ENCODE data around the gene CTIF. TPM values are rescaled to one million over a fixed set of nuclear protein-coding genes. Genes with fewer than 3 reads are reported as not detected.
A peak's percentile ranks its signal among the peaks of the same experiment; 100 is the strongest.

The CTIF gene
- total RNA-seq, 1 donor from 2014 or later, result 54.8 TPM

DNA sequence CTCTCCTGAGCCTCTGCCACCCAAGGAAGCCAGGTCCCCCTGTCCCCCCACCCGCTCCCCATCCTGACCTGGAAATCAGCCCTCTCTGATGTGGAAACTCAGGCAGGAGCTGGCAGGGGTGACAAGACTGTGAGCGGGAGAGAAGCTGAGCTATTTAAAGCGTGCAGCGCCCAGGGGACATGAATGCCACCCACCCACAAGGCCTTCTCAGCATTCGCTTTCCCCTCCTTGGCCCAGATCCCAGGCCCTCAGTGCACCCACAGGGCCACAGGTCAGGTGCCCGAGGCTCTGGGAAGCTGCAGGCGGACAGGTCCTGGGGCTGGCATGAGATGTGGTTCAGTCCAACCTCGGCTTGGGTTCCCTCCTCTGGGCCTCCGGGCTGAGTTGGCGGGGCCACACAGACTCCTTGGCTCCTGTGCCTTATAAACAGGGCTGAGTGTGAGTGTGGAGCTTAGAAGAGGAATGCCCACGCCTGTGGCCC is 243.6 kb downstream of the CTIF start:
- intact Hi-C loops (cut with DNase I), result no loop called here
- Histone ChIP-seq H3K27ac (peak overlapping the region; percentile 82), H3K4me3 (no peak overlapping the region), H3K36me3 (no peaks in the 10 kb centered on the region), H3K27me3 (ENCODE audit: low read depth) (no peaks in the 10 kb centered on the region), H3K9me3 (no peaks in the 10 kb centered on the region), H3K4me1 (peaks cover 88% of the 10 kb centered on the region)
- no peak for TF ChIP-seq CTCF (IDR thresholded peaks at IDR 0.05)
- peak in 1 of 2 donors; percentile 4 for ATAC-seq
- DNase-seq, result peak; percentile 65

- H3K4me3 ChIP-seq, result no peak overlapping the region
- peaks cover 75% of the 10 kb centered on the region for H3K4me1 ChIP-seq
- H3K9me3 ChIP-seq, result no peaks in the 10 kb centered on the region
- TF ChIP-seq CTCF (IDR thresholded peaks at IDR 0.05), result no peak
- peak overlapping the region; percentile 59 for H3K27ac ChIP-seq
- ATAC-seq, result no peak
- DNase-seq, result peak; percentile 41
- intact Hi-C loops (cut with DNase I), result no loop called here
- H3K36me3 ChIP-seq, result no peaks in the 10 kb centered on the region
- no peaks in the 10 kb centered on the region for H3K27me3 ChIP-seq (ENCODE audit: low read depth)
These were observed 245.0 kb downstream of the CTIF start for GRCh38 chr18:48783616-48784520.

DNA sequence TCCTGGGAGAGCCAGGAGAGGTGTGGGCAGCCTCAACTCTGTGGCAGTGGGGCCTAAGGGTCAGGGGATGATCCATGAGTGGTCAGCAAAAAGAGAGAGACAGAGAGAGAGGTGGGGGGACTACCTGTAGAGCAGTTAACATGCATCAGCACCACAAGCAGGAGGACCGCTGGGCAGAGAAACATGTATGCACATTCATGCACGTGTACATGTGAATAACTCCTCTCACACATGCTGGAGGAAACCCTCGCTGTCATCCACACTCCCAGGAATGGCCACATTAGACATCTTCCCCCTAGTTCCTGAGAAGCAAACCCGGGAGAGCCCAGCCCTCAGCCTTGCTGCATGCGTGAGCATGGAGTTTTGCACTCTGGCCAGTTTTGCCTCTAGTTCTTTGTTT is 245.8 kb downstream of the CTIF start:
- no peak overlapping the region for H3K4me3 ChIP-seq
- H3K36me3 ChIP-seq, result no peaks in the 10 kb centered on the region
- no peaks in the 10 kb centered on the region for H3K27me3 ChIP-seq (ENCODE audit: low read depth)
- TF ChIP-seq CTCF (IDR thresholded peaks at IDR 0.05), result no peak
- no peak for ATAC-seq
- peak overlapping the region; percentile 59 for H3K27ac ChIP-seq
- no peaks in the 10 kb centered on the region for H3K9me3 ChIP-seq
- intact Hi-C loops (cut with DNase I), result no loop called here
- peaks cover 71% of the 10 kb centered on the region for H3K4me1 ChIP-seq
- DNase-seq, result peak; percentile 42

DNA sequence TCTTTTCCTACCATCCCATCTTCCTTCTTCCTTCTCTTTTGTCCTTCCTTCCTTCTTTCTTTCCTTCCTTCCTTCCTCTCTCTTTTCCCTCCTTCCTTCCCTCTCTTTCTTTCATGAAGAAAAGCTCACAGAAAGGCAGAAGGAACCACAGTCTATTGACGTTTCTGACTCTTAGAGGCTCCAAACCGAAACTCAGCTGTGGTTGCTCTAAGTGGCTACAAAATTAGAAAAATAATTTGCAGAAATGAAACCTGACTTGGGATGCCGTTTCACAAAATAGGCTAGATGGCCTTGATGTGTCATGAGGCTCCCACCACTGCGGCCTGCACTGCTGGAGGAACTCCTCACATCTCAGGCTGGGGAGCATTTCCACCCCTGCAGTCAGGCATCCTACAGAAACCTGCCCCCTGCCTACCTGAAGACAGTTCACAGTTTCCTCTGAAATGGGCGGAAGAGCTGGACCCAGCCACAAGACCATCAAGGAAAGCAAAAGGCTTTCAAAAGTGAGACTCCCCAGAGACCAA is 246.3 kb downstream of the CTIF start:
- no peaks in the 10 kb centered on the region for H3K9me3 ChIP-seq
- ATAC-seq, result peak; percentile 3 to 26
- H3K36me3 ChIP-seq, result no peaks in the 10 kb centered on the region
- H3K4me3 ChIP-seq, result no peak overlapping the region
- no peaks in the 10 kb centered on the region for H3K27me3 ChIP-seq (ENCODE audit: low read depth)
- intact Hi-C loops (cut with DNase I), result no loop called here
- DNase-seq, result peak; percentile 76
- H3K27ac ChIP-seq, result peak overlapping the region; percentile 59
- H3K4me1 ChIP-seq, result peaks cover 71% of the 10 kb centered on the region
- no peak for TF ChIP-seq CTCF (IDR thresholded peaks at IDR 0.05)

GRCh38 chr18:48785736-48786454 is 247.1 kb downstream of the CTIF start:
- no peak overlapping the region for H3K4me3 ChIP-seq
- peak overlapping the region; percentile 59 for H3K27ac ChIP-seq
- no peaks in the 10 kb centered on the region for H3K27me3 ChIP-seq (ENCODE audit: low read depth)
- no peaks in the 10 kb centered on the region for H3K9me3 ChIP-seq
- ATAC-seq (no peak), DNase-seq (peak; percentile 27)
- H3K36me3 ChIP-seq, result no peaks in the 10 kb centered on the region
- H3K4me1 ChIP-seq, result peaks cover 71% of the 10 kb centered on the region
- TF ChIP-seq CTCF (IDR thresholded peaks at IDR 0.05), result no peak
- intact Hi-C loops (cut with DNase I), result no loop called here
